ENCODE data around the gene PDC. TPM values are rescaled to one million over a fixed set of nuclear protein-coding genes. Genes with fewer than 3 reads are reported as not detected.

PDC gene
- total and polyA plus RNA-seq, 9 of the 15 experiments (the other 6 are each of a cell fraction or from before 2014, with no cell fraction given), result not detected

DNA sequence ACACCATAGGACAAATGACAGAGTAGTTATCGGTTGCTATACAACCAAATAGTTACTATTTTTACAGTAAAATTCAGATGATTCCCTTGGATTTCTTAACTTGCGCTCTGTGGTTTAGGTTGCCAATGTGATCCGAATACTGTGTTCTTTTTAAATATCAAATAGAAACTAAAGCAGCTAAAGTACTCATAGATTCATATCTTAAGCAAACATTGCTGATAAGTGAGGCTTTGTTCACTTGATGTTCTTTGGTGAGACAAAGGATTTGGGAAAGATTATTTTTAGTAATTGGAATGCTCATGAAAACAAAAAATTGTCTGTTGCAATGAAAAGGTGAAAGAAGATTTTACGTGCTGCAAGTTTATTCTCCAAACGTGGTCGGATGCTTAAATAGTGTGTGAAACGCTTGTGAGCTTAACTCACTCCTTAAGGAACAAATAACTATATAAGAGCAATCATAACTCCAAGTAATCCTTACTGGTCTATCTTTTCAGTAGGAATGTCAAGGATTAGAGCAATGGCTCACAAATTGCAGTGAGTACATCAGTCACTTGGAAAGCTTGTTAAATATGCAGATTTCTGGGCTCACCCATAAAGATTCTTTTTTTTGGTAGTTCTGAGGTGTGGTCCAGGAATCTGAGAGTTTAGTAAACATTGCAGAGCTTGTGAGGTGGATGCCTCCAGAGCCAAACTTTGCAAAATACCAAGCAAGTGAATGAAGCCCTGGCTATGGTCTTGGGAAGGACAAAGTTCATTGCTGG, 31.8 kb upstream of the PDC start:
- H3K36me3 ChIP-seq (ENCODE audit: control insufficient read depth, insufficient read depth, low read length), result no peaks in the 10 kb centered on the region
- POLR2A ChIA-PET, result no interaction called here
- CTCF ChIA-PET (ENCODE audit: low intra/inter-chr PET ratio), result no interaction called here
- H3K79me2 ChIP-seq (ENCODE audit: control insufficient read depth, insufficient read depth, low read length), result no peaks in the 10 kb centered on the region
- BruUV-seq (replicated peaks), result no TSS peak
- no peaks in the 10 kb centered on the region for H3K9me1 ChIP-seq (ENCODE audit: control insufficient read depth, insufficient read depth, low read length)
- no peak overlapping the region for H3K4me2 ChIP-seq (ENCODE audit: insufficient read depth, low read length)
- intact Hi-C loops (cut with micrococcal nuclease), result no loop called here
- in situ Hi-C loops (cut with MboI), result no loop called here
- FAIRE-seq, result no peak
- 1% methylated on average over 7 of the region's 7 CpGs for WGBS (ENCODE audit: insufficient coverage, low coverage, missing lambda C conversion rate)
- H3K4me1 ChIP-seq (replicated peaks in 1 of 2; ENCODE audit: control insufficient read depth in 2 of 2, insufficient read depth in 2 of 2, low read length in 2 of 2), result no peaks in the 10 kb centered on the region
- H3K9me3 ChIP-seq (replicated peaks; ENCODE audit: control insufficient read depth, insufficient read depth, low read depth, low read length), result no peaks in the 10 kb centered on the region
- H4K20me1 ChIP-seq (replicated peaks; ENCODE audit: control insufficient read depth, insufficient read depth, low read length), result no peaks in the 10 kb centered on the region
- no peak overlapping the region for H3K27ac ChIP-seq (ENCODE audit: extremely low read depth, low read depth, low read length)
- H2AFZ ChIP-seq (ENCODE audit: low read depth, low read length), result no peak overlapping the region
- no peaks in the 10 kb centered on the region for H3K27me3 ChIP-seq (ENCODE audit: control insufficient read depth in 2 of 2, insufficient read depth in 2 of 2, low read length in 2 of 2)
- no peak for DNase-seq (ENCODE audit: extremely low read depth in 1 of 4, low spot score in 3 of 4)
- H3K4me3 ChIP-seq, result no peak overlapping the region
- ATAC-seq, result no peak
- H3K9ac ChIP-seq (ENCODE audit: insufficient read depth in 1 of 2, low read depth in 2 of 2, low read length in 2 of 2), result no peak overlapping the region
- TF ChIP-seq LARP7 (IDR thresholded peaks at IDR 0.05) (no peak), CBFA2T2 (conservative IDR thresholded peaks at IDR 0.05) (no peak), SRSF7 (optimal IDR thresholded peaks at IDR 0.05; ENCODE audit: low read depth, low read length) (no peak), KDM2B (CRISPR knock-in tag; IDR thresholded peaks at IDR 0.05) (no peak), ELF4 (CRISPR knock-in tag; IDR thresholded peaks at IDR 0.05) (no peak), ZNF398 (CRISPR knock-in tag; IDR thresholded peaks at IDR 0.05) (no peak), BRD9 (IDR thresholded peaks at IDR 0.05; ENCODE audit: low read depth, partially characterized antibody) (no peak), BCL6 (CRISPR knock-in tag; IDR thresholded peaks at IDR 0.05) (no peak), PTRF (tag; IDR thresholded peaks at IDR 0.05) (no peak), NONO (IDR thresholded peaks at IDR 0.05; ENCODE audit: low read depth in 2 of 2, low read length in 1 of 2) (no peak), ZNF347 (CRISPR knock-in tag; IDR thresholded peaks at IDR 0.05; ENCODE audit: low read depth) (no peak), MEIS2 (IDR thresholded peaks at IDR 0.05; ENCODE audit: partially characterized antibody) (no peak), RHOXF2B (CRISPR knock-in tag; conservative IDR thresholded peaks at IDR 0.05) (no peak)
- TF ChIP-seq, protein P1, sequence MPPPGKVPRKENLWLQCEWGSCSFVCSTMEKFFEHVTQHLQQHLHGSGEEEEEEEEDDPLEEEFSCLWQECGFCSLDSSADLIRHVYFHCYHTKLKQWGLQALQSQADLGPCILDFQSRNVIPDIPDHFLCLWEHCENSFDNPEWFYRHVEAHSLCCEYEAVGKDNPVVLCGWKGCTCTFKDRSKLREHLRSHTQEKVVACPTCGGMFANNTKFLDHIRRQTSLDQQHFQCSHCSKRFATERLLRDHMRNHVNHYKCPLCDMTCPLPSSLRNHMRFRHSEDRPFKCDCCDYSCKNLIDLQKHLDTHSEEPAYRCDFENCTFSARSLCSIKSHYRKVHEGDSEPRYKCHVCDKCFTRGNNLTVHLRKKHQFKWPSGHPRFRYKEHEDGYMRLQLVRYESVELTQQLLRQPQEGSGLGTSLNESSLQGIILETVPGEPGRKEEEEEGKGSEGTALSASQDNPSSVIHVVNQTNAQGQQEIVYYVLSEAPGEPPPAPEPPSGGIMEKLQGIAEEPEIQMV (tag; conservative IDR thresholded peaks at IDR 0.05; ENCODE audit: low read depth), result no peak
